NOMO-1 treated with DMSO at 0.1 percent for 48 hours (cell line): ENCODE measurements around the gene ADARB2.
"Not testable (repeated sequence)": the region's sequence is repeated elsewhere in the genome, so short reads cannot be mapped to it uniquely, and the experiment has no call there.

Experiments used
- DNase-seq: peaks from one replicate; lab custom pipeline; 2025; ENCODE audit not compliant: unreplicated experiment; lab: John Stamatoyannopoulos, UW

The ADARB2 gene

GRCh38 chr10:1474376-1475097, 262.8 kb downstream of the ADARB2 start:
- no peak for DNase-seq

GRCh38 chr10:1473874-1474273, 263.5 kb downstream of the ADARB2 start:
- no peak for DNase-seq

GRCh38 chr10:1472178-1472958, 265.0 kb downstream of the ADARB2 start:
- DNase-seq = no peak

- DNase-seq = no peak
Measured at GRCh38 chr10:1468811-1469210, 268.5 kb downstream of the ADARB2 start.

- no peak for DNase-seq
Measured at GRCh38 chr10:1467334-1468076, 269.8 kb downstream of the ADARB2 start.

- DNase-seq = no peak
Measured at GRCh38 chr10:1465993-1466764, 271.1 kb downstream of the ADARB2 start.

GRCh38 chr10:1465418-1465911, 271.9 kb downstream of the ADARB2 start:
- DNase-seq = no peak

- no peak for DNase-seq
Measured at GRCh38 chr10:1464881-1465417, 272.4 kb downstream of the ADARB2 start.

- not testable (repeated sequence) for DNase-seq
Measured at GRCh38 chr10:1463971-1464370, 273.4 kb downstream of the ADARB2 start.

GRCh38 chr10:1462994-1463633, 274.2 kb downstream of the ADARB2 start:
- DNase-seq = no peak

- no peak for DNase-seq
Measured at GRCh38 chr10:1462521-1462920, 274.8 kb downstream of the ADARB2 start.

- no peak for DNase-seq
Measured at GRCh38 chr10:1462032-1462431, 275.3 kb downstream of the ADARB2 start.

GRCh38 chr10:1461016-1461415, 276.3 kb downstream of the ADARB2 start:
- no peak for DNase-seq

GRCh38 chr10:1459664-1460063, 277.7 kb downstream of the ADARB2 start:
- not testable (repeated sequence) for DNase-seq

- no peak for DNase-seq
Measured at GRCh38 chr10:1454951-1455350, 282.4 kb downstream of the ADARB2 start.

- DNase-seq = no peak
Measured at GRCh38 chr10:1454428-1454827, 282.9 kb downstream of the ADARB2 start.

- DNase-seq = no peak
Measured at GRCh38 chr10:1452777-1453176, 284.5 kb downstream of the ADARB2 start.

- no peak for DNase-seq
Measured at GRCh38 chr10:1451941-1452340, 285.4 kb downstream of the ADARB2 start.

GRCh38 chr10:1451362-1451888, 285.9 kb downstream of the ADARB2 start:
- no peak for DNase-seq
